ENCODE measurements around the gene GRK4.

The GRK4 gene

GRCh38 chr4:2963966-2964471, 648 bp downstream of the GRK4 start:
- peak; percentile 50 for DNase-seq (ENCODE audit: low read depth)
- TF ChIP-seq CTCF (conservative IDR thresholded peaks at IDR 0.05; ENCODE audit: low read length) = no peak

DNA sequence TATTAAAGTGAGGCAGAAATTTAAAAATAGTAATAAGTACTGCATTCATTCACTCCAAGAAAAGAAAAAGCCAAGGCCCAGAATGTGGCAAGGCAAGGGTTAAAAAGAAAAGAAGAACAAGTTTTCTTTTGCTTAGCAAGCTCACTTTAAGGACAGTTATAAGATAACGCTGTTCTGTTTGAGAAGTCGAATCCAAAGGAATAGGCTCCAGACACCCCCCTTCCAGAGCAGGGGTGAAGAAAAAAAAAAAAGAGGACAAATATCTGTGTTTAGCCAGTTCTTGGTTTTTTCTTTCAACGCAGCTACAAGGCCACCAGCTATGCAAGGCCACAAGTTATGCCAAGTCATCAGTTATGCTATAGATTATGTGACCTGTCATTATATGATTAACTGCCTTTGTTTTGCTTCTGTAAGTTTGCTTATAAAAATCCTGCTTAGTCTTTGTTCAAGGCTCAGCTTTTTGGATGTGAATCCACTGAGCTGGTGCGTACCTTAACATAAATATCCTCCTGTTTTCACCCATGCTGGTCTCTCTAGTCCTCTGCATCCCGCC, 1.4 kb downstream of the GRK4 start:
- DNase-seq (ENCODE audit: low read depth) = no peak
- peak overlapping the region; percentile 89 for H3K4me3 ChIP-seq (ENCODE audit: low read length)
- TF ChIP-seq CTCF (conservative IDR thresholded peaks at IDR 0.05; ENCODE audit: low read length) = no peak

More at GRCh38 chr4:2963966-2964471, 648 bp downstream of the GRK4 start:
- H3K4me3 ChIP-seq (ENCODE audit: low read length) = peak overlapping the region; percentile 89

DNA sequence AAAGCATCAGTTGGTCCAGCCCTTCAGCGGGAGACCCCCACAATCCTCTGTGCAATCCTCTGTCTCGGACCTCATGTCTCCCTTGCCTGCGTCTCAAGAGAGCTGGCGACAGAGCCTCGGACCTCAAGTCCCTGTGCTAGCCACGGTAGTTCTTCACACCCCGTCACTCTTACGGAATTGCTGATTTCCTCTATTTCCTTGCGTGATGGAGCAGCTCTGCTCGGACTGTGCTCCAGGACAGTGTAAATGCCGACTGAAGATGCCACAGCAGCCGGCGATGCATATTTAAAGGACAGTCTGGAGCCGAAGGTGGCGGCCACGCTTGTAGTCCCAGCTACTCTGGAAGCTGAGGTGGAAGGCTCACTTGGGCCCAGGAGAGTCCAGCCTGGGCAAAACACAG, 1.9 kb downstream of the GRK4 start:
- no peak for DNase-seq (ENCODE audit: low read depth)

DNA sequence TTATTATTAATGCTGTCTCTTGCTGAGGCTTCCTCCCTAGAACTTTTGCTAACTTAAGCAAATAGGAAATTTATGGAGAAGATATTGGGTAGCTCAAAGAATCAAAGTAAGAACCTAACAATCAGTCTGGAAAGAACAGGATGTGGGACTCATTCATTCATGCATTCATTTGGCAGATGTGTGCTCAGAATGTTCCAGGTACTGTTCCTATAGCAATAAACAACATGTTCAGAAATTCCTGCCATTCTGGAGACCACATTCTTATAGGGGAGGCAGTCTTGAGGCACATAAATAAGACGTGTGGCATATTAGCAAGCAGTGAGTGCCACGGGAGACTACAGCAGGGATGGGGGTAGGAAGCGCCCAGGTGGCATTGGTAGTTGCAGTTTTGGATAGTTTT, 5.0 kb downstream of the GRK4 start:
- DNase-seq (ENCODE audit: low read depth) = peak; percentile 4
- no peak for TF ChIP-seq CTCF (conservative IDR thresholded peaks at IDR 0.05; ENCODE audit: low read length)
- no peak overlapping the region for H3K4me3 ChIP-seq (ENCODE audit: low read length)

More for the DNA sequence above, 1.9 kb downstream of the GRK4 start:
- no peak overlapping the region for H3K4me3 ChIP-seq (ENCODE audit: low read length)
- no peak for TF ChIP-seq CTCF (conservative IDR thresholded peaks at IDR 0.05; ENCODE audit: low read length)

GRCh38 chr4:2971275-2971674, 7.9 kb downstream of the GRK4 start:
- no peak for TF ChIP-seq CTCF (conservative IDR thresholded peaks at IDR 0.05; ENCODE audit: low read length)
- H3K4me3 ChIP-seq (ENCODE audit: low read length) = no peak overlapping the region
- no peak for DNase-seq (ENCODE audit: low read depth)

- H3K4me3 ChIP-seq (ENCODE audit: low read length) = no peak overlapping the region
- TF ChIP-seq CTCF (conservative IDR thresholded peaks at IDR 0.05; ENCODE audit: low read length) = no peak
- peak; percentile 44 for DNase-seq (ENCODE audit: low read depth)
Measured at GRCh38 chr4:2977211-2978088, 14.1 kb downstream of the GRK4 start.

Measured in AG10803 (cell line).